Neutrophil (primary cell): ENCODE measurements around the gene URB1.

Experiments
- H3K27ac ChIP-seq: fragments of 200-600 bp; sonication (generic); 2 replicates; pipeline ENCODE4 v1.5.1; 2016; ENCODE audit warnings: mild to moderate bottlenecking, moderate library complexity
- H3K27me3 ChIP-seq: fragments of 200-600 bp; sonication (generic); 2 replicates; pipeline ENCODE4 v1.6.0; 2016; ENCODE audit warnings: mild to moderate bottlenecking
- H3K36me3 ChIP-seq: fragments of 200-600 bp; sonication (generic); 2 replicates; pipeline ENCODE4 v1.5.1; 2017
- H3K4me1 ChIP-seq, 2 experiments: fragments of 200-600 bp in 1 of 2; sonication (generic) in 1 of 2; 1 replicate in 1 of 2; 2 replicates in 1 of 2; pipeline versions ENCODE4 v1.5.1 to v1.6.1; 2013 to 2016; ENCODE audit warnings: low read depth in 1 of 2, low read length in 1 of 2, mild to moderate bottlenecking in 1 of 2, moderate library complexity in 1 of 2; ENCODE audit not compliant: control insufficient read depth in 1 of 2, insufficient read depth in 1 of 2
- H3K4me3 ChIP-seq, 2 experiments: fragments of 200-600 bp in 1 of 2; sonication (generic) in 1 of 2; 1 replicate in 1 of 2; 2 replicates in 1 of 2; pipeline ENCODE4 v1.5.1; 2013 to 2016; ENCODE audit warnings: low read depth in 1 of 2, low read length in 1 of 2, mild to moderate bottlenecking in 1 of 2, moderate library complexity in 1 of 2
- H3K9me3 ChIP-seq: fragments of 200-600 bp; sonication (generic); 2 replicates; pipeline ENCODE4 v1.5.1; 2016
- TF ChIP-seq, protein P1 (sequence below): fragments of 200-600 bp; sonication (generic); IDR thresholded peaks from 2 replicates; pipeline ENCODE4 v1.5.1; 2016; ENCODE audit warnings: antibody characterized with exemption

The URB1 gene

DNA sequence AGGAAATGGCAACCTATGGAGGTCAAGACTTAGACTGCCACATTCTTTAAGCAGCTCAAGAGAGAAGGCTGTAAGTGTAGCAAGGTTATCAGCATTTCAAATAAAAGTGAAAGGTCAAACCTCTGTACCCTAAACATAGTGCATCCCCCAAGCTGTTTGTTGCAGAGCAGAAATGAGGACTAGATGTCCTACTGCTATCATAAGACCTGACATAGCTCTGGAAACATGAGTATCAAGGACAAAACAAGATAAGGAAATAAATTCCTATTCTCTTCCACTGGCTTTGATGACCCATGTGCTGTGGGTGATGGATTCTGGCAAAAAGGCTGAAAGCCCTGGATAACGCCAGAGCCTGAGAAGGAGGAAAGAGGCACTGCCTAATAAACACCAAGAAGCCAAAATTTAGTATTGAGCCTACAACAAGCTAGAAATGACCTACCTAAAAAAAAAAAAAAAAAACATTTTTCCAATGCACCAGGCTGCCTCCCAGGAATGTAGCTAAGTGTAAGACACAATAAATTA, 35.9 kb downstream of the URB1 start:
- H3K27ac ChIP-seq: no peak overlapping the region
- H3K36me3 ChIP-seq: peaks cover 36% of the 10 kb centered on the region
- TF ChIP-seq, protein P1, sequence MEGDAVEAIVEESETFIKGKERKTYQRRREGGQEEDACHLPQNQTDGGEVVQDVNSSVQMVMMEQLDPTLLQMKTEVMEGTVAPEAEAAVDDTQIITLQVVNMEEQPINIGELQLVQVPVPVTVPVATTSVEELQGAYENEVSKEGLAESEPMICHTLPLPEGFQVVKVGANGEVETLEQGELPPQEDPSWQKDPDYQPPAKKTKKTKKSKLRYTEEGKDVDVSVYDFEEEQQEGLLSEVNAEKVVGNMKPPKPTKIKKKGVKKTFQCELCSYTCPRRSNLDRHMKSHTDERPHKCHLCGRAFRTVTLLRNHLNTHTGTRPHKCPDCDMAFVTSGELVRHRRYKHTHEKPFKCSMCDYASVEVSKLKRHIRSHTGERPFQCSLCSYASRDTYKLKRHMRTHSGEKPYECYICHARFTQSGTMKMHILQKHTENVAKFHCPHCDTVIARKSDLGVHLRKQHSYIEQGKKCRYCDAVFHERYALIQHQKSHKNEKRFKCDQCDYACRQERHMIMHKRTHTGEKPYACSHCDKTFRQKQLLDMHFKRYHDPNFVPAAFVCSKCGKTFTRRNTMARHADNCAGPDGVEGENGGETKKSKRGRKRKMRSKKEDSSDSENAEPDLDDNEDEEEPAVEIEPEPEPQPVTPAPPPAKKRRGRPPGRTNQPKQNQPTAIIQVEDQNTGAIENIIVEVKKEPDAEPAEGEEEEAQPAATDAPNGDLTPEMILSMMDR: no peak
- no peaks in the 10 kb centered on the region for H3K4me1 ChIP-seq
- H3K27me3 ChIP-seq: no peaks in the 10 kb centered on the region
- H3K9me3 ChIP-seq: no peaks in the 10 kb centered on the region
- no peak overlapping the region for H3K4me3 ChIP-seq

DNA sequence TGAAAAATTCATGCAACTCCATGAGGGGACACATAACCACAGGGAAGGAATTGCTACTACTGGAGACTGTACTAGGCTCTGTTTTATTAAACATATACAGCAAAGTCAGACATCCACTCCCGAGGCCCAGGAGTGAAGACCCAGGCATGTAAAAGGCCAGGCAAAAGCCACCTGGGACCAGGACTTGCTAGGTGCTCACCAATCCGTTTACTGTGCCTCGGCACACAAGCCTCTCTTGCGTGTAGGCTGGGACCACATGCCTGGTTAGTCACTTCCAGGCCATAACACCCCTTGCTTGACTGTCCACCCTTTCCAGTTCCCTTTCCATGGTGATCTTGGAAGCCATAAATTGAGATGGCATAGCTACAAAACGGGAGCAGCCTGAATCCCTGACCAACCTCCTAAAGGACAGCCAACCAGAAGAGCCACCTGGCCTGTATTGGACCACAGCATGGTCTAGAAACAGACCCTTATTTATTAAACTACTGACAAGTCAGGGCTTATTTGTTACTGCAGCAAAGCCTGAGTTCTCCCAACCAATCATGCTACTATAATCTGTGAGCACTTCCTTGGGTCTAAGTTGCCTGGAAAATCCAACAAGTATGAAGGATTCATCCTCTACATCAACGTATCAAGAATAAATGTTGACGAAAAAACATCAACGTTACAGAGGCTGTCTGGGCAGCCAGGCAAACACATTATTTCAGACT, 39.7 kb downstream of the URB1 start:
- Histone ChIP-seq H3K4me3 (no peak overlapping the region), H3K27me3 (no peaks in the 10 kb centered on the region), H3K36me3 (peaks cover 61% of the 10 kb centered on the region), H3K9me3 (no peaks in the 10 kb centered on the region), H3K27ac (no peak overlapping the region), H3K4me1 (no peaks in the 10 kb centered on the region)
- TF ChIP-seq, protein P1: no peak

- Histone ChIP-seq H3K36me3 (peaks cover 65% of the 10 kb centered on the region), H3K27me3 (no peaks in the 10 kb centered on the region), H3K9me3 (no peaks in the 10 kb centered on the region), H3K4me3 (no peak overlapping the region), H3K27ac (no peak overlapping the region), H3K4me1 (no peaks in the 10 kb centered on the region)
- TF ChIP-seq, protein P1: no peak
These were observed 40.3 kb downstream of the URB1 start for GRCh38 chr21:32352526-32352925.

DNA sequence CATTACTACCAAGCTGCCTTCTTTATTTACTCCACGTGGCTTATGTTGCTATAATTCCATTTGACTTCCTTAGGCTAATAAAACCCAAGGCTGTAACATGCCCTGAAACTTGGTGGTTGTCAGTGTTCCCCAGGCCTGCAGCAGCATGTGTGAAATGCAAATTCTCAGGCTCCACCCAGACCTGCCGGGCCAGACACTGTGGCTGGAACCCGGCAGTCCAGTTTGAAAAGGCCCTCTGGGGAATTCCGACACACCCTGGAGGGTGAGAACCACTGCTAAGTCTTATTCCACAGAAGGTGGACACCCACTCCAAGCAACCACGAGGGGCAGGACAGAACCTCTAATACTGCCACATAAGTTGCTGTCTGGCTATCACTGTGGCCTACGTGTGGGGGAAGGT, 41.4 kb downstream of the URB1 start:
- Histone ChIP-seq H3K9me3 (no peaks in the 10 kb centered on the region), H3K4me1 (no peaks in the 10 kb centered on the region), H3K27me3 (no peaks in the 10 kb centered on the region), H3K27ac (no peak overlapping the region), H3K36me3 (peaks cover 76% of the 10 kb centered on the region), H3K4me3 (no peak overlapping the region)
- TF ChIP-seq, protein P1: no peak

DNA sequence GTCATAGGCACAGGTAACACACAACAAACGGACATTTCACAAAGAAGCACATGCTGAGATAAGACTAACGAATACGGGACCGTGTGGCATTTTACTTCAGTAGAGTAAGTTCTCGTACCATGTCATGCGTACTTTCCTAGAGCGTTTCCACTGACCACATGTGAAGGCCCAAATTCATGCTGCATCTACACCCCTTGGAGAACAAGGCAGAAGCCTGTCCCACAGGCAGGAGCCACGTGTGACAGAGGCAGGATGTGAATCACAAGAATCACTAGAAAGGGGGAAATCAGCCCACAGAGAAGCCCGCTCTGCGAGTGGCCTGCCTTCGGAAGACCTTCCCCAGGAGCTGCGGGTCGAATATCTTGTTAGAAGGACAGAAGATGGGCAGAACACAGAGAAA, 41.8 kb downstream of the URB1 start:
- H3K27me3 ChIP-seq: no peaks in the 10 kb centered on the region
- H3K27ac ChIP-seq: no peak overlapping the region
- TF ChIP-seq, protein P1: no peak
- H3K9me3 ChIP-seq: no peaks in the 10 kb centered on the region
- peaks cover 77% of the 10 kb centered on the region for H3K36me3 ChIP-seq
- no peaks in the 10 kb centered on the region for H3K4me1 ChIP-seq
- H3K4me3 ChIP-seq: no peak overlapping the region
